Psoas muscle (tissue), 8 donors: ENCODE data around the gene NAT9. TPM values are rescaled to one million over a fixed set of nuclear protein-coding genes. Genes with fewer than 3 reads are reported as not detected.

Experiments
- ATAC-seq, 4 donors: fragments of 200-7000 bp; cut with Tn5 transposase; one replicate each; pipeline ENCODE4 v1.9.1; 2020; ENCODE audit warnings: moderate library complexity in 3 of 4, mild to moderate bottlenecking in 2 of 4
- DNase-seq, 2 donors: peaks; one replicate each; pipeline ENCODE4 v3.0.0-alpha.2; 2020
- H3K27ac ChIP-seq: fragments of 200-600 bp; one replicate; pipeline ENCODE4 v1.8.0; 2022
- H3K27me3 ChIP-seq, 3 donors: fragments of 200-600 bp in 1 of 3; one replicate each; pipeline versions ENCODE4 v1.6.1 to v1.8.0; 2013 to 2022; ENCODE audit warnings: low read length in 2 of 3, mild to moderate bottlenecking in 2 of 3, moderate library complexity in 1 of 3; ENCODE audit not compliant: insufficient read depth in 3 of 3
- H3K36me3 ChIP-seq, 2 donors: fragments of 200-600 bp in 1 of 2; one replicate each; pipeline versions ENCODE4 v1.6.1 to v1.8.0; 2013 to 2022; ENCODE audit warnings: low read depth in 1 of 2, mild to moderate bottlenecking in 1 of 2, moderate library complexity in 1 of 2; ENCODE audit not compliant: insufficient read depth in 1 of 2
- H3K4me1 ChIP-seq: fragments of 200-600 bp; one replicate; pipeline ENCODE4 v1.8.0; 2022
- H3K4me3 ChIP-seq: fragments of 200-600 bp; one replicate; pipeline ENCODE4 v1.8.0; 2022; ENCODE audit warnings: mild to moderate bottlenecking
- H3K9me3 ChIP-seq: fragments of 200-600 bp; one replicate; pipeline ENCODE4 v1.8.0; 2022
- CTCF ChIP-seq: fragments of 200-600 bp; IDR thresholded peaks from one replicate; pipeline ENCODE4 v1.8.0; 2022; ENCODE audit warnings: antibody characterized with exemption
- WGBS, 3 donors: extraction: QIAGEN DNeasy Blood & Tissue Kit; methylation state at CpG; one replicate each; pipeline versions ENCODE4 v1.1.6 to v1.1.7; 2013; 5-methylcytosine and 5-hydroxymethylcytosine counted together
- intact Hi-C, 2 donors: fragments of 100-400 bp; cut with DNase I; formaldehyde crosslinking; loops; one replicate each; pipeline versions ENCODE4 v1.11.0 to v1.14.2; 2022
- polyA plus RNA-seq, 3 donors: library from polyadenylated mRNA; stranded (reverse); fragments of 200-250 nt; gene quantifications; one replicate each; pipeline ENCODE4 v1.2.3, GENCODE V29; 2013
- total RNA-seq, 4 donors: library from RNA; stranded (reverse); fragmentation: NEBNext Ultra II Directional in 2 of 4; extraction: Animal tissue kit (Norgen Biotek cat#: 25700) in 2 of 4; gene quantifications; one replicate each; pipeline versions ENCODE4 v1.2.1 to v1.2.4, GENCODE V29; 2021 to 2023
- donor health status: healthy with polysubstance abuse.
- donor health status: DM: no; HTN: no; CAD: no; lungs with moderate emphysema.
- donor health status: Bipolar disorder and iron deficiency.
- donor health status: healthy.
- donor health status: DM: yes; HTN: yes; CAD: no.
- donor health status: DM: no; HTN: no; CAD: no.
- donor health status: DM: no; HTN: no; CAD: no.
- donor health status: DM: yes; HTN: yes; CAD: no.

Gene NAT9
- total and polyA plus RNA-seq, 7 donors = 15.2 to 52.5 (median 25.8) TPM

- H3K9me3 ChIP-seq = no peaks in the 10 kb centered on the region
- no peak for ATAC-seq
- H3K36me3 ChIP-seq = peaks cover 0 to 40% of the 10 kb centered on the region in 2 donors
- peaks cover 11% of the 10 kb centered on the region for H3K4me1 ChIP-seq
- no peak for DNase-seq
- no peak overlapping the region for H3K4me3 ChIP-seq
- H3K27me3 ChIP-seq = no peaks in the 10 kb centered on the region
- TF ChIP-seq CTCF = no peak
- intact Hi-C loops = no loop called here
- WGBS, 3 donors = 83 to 88% (median 85%) methylated on average over 8 of the region's 8 CpGs
- no peak overlapping the region for H3K27ac ChIP-seq
These were observed 3.4 kb upstream of the NAT9 start for GRCh38 chr17:74779501-74779900.

- Histone ChIP-seq H3K4me1 (peaks cover 11% of the 10 kb centered on the region), H3K4me3 (no peak overlapping the region), H3K36me3 (peaks cover 0 to 40% of the 10 kb centered on the region in 2 donors), H3K9me3 (no peaks in the 10 kb centered on the region), H3K27ac (no peak overlapping the region), H3K27me3 (no peaks in the 10 kb centered on the region)
- no peak for TF ChIP-seq CTCF
- ATAC-seq (no peak), DNase-seq (no peak)
- intact Hi-C loops = no loop called here
- 68 to 82% (median 69%) methylated on average over 5 of the region's 5 CpGs for WGBS, 3 donors
These were observed 2.8 kb upstream of the NAT9 start for GRCh38 chr17:74778960-74779359.

GRCh38 chr17:74777901-74778515 is 1.9 kb upstream of the NAT9 start:
- no peak overlapping the region for H3K4me3 ChIP-seq
- H3K36me3 ChIP-seq = peaks cover 4 to 50% of the 10 kb centered on the region in 2 donors
- H3K27me3 ChIP-seq = no peaks in the 10 kb centered on the region
- TF ChIP-seq CTCF = no peak
- no peak for ATAC-seq
- H3K27ac ChIP-seq = no peak overlapping the region
- WGBS, 3 donors = 73 to 93% (median 81%) methylated on average over 6 of the region's 6 CpGs
- no peaks in the 10 kb centered on the region for H3K9me3 ChIP-seq
- peaks cover 11% of the 10 kb centered on the region for H3K4me1 ChIP-seq
- intact Hi-C loops = no loop called here
- DNase-seq = no peak

GRCh38 chr17:74776990-74777389 is 845 bp upstream of the NAT9 start:
- Histone ChIP-seq H3K4me3 (peak overlapping the region; percentile 94), H3K9me3 (no peaks in the 10 kb centered on the region), H3K4me1 (peaks cover 11% of the 10 kb centered on the region), H3K27me3 (no peaks in the 10 kb centered on the region), H3K27ac (no peak overlapping the region), H3K36me3 (peaks cover 7 to 60% of the 10 kb centered on the region in 2 donors)
- no peak for TF ChIP-seq CTCF
- no peak for ATAC-seq
- DNase-seq = no peak
- WGBS, 3 donors = 30 to 37% (median 36%) methylated on average over 10 of the region's 10 CpGs
- intact Hi-C loops = no loop called here
